ENCODE measurements around the gene NKX2-3. TPM values are rescaled to one million over a fixed set of nuclear protein-coding genes. Genes with fewer than 3 reads are reported as not detected.

NKX2-3 gene
- total RNA-seq, 1 donor from 2014 or later = not detected

DNA sequence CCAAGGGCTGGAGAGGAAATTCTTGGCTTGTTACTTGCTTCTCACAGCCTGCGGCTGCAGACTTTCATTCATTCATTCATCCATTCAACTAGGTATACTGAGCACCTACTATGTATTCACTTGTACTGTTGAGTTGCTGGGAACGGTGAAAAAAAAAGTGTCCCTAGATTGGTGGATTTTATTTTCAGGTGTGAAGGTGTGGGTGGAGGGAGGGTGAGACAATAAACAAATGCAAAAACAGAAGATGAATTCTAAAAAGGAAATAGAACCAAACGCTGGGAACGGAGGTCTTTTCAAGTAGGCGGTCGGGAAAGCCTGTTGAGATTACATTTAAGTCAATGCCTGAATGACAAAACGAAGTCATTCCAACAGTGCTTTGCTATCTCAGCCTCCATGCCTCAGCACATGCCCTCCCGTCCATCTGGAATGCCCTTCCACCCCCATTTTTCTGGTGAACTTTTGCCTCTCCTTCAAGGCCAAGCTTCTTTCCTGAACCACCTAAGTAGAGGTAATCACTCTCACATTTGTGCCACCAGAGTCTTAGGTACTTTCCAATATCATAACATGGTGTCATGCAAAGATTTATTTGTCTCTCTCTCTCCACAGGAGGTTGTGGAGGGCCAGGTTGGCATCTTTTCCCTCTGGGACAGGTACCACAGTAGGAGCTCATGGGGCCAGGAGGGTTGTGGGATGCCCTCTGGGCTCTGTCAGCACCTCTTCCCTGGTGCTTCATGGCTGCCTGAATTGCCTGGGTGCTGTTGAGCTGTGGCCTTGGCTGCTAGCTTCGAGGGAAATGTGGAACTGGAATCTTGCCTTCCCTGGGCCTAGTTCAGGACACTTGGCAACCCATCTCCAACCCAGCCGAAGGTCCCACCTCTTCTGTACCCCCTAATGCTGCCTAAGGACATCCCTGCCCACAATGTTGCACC is 5.5 kb downstream of the NKX2-3 start:
- DNase-seq (ENCODE audit: low read depth in 2 of 2) = no peak

DNA sequence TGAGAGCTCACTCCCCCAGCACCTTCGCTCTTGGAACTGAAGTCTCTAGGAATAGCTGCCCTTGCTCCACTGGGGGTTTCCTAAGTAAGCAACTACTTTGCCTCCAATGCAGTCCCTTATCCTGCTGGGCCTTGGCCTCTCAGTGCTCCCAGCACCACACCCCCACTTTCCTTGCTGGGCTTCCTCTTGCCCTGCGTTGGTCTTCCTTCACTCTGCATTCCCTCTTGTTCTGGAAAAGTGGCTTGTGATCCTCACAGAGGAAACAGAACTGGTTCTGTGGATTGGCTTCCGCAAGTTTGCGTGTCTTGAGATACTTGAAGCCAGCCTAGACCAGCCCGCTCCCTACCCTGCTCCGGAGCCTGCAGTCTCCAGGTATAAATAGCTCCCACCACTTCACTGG is 6.4 kb downstream of the NKX2-3 start:
- DNase-seq (ENCODE audit: low read depth in 2 of 2) = no peak

DNA sequence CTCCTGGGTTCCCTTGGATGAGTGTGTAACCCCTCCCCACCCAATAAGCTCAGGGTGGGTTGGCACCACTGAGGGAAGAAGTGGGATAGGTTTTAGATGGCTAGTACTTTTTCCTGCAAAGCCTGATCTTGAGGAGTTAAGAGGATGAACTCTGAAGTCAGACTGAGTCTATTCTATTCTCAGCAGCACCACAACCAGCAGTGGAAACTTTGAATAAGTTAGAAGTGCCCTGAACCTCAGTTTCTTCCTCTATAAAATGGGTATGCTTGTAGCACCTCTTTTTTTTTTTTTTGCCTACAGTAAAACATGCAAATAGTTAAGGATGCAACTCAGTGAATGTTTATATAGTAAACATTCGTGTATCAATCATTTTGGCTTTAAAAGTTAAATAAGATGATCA is 7.1 kb downstream of the NKX2-3 start:
- DNase-seq (ENCODE audit: low read depth in 2 of 2) = no peak

DNA sequence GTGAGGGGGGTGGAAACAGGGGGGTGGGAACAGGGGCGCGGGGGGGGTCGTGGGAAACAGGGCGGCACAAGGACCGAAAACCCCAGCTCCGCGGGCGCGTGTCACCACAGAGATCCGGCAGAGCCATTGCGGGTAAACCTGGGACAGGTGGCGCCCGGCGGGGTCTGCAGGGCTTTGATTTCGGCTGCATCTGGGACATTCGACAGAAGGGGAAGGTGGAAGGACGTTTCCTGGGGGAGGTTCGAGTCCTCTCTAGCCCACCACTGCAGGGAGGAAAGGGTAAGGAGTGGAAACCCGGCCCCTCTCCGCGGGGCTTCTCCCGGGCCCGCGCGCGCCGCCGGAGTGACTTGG is 7.5 kb downstream of the NKX2-3 start:
- no peak for DNase-seq (ENCODE audit: low read depth in 2 of 2)

DNA sequence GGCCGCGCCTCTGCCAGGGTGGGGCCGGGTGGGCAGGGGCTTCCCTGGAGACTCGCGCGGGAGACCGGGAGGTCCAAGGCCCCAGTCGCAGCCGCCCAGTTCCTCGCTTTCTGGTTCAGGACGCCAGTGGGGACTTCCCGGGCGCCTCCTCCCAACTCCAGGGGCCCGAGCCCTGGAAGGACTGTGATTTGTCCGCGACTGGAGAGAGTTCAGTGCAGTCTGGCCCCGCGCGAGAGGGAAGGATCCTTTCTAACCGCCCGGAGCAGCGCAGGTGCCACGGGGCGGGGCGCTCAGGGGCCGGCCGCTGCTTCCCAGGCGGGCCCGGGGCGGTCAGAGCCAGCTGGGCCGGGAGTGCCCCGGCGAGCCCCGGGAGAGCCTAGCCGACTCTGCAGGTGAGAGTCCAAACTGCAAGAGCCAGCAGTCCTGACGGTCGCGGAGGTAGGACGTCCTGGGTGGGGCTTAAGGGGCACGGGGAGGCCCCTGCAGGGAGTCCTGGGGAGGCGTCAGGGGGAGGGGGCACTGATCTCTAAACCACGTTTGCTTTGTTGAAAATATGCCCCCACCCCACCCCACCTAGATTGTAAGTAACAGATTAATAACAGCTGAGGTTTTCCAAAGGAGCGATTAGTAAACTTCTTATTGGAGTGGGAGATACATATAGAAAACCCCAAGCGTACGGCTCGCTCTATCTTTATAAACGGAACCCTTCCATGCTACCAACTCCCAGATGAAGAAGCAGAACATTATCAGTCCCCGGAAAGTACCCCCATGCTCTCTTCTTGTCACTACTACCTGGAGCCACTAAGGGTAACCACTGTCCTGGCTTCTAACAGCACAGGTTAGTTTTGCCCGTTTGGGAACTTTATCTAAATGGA is 8.2 kb downstream of the NKX2-3 start:
- DNase-seq (ENCODE audit: low read depth in 2 of 2) = no peak

DNA sequence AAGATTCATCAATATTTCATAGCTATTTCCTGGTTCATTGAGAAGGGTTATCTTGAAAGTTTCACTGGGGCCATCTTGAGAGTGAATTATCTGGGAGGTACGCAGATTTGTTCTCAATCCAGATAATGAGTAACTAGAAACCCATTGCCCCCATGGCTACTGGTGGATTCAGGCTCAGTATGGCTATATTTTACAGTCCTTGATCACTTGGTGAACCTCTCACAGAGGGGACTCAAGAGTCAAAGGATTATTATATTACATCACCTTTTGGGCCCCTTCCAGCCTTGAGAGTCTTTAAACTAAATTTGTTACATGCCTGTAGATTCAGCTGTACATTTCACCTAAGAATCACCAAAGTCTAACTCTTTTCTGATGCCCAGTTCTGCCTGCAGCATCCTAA is 11.6 kb downstream of the NKX2-3 start:
- no peak for DNase-seq (ENCODE audit: low read depth in 2 of 2)

DNA sequence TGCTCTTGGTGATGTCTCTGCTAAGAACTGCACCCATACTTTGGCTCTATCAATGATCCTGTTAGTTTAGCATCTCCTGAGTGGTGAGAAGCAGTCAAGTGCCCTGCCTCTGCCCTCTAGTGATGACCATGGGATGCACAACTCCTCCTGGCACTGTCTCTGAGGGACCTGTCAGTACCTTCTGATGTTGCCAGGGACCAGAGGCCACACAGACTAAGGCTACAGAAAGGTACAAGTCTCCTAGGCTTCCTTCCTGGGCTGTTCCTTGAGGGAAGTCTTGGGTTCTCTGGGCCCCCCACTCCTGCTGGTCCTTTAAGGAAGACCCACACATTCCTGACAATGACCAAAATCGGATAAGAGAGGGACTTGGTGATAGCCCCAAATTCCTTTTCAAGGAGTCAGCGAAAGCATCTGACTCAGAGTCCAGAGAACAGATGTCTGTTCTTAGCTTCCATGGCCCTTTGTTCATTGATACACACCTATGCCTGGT is 15.3 kb downstream of the NKX2-3 start:
- peak; percentile 7 to 56 for DNase-seq (ENCODE audit: low read depth in 2 of 2)

DNA sequence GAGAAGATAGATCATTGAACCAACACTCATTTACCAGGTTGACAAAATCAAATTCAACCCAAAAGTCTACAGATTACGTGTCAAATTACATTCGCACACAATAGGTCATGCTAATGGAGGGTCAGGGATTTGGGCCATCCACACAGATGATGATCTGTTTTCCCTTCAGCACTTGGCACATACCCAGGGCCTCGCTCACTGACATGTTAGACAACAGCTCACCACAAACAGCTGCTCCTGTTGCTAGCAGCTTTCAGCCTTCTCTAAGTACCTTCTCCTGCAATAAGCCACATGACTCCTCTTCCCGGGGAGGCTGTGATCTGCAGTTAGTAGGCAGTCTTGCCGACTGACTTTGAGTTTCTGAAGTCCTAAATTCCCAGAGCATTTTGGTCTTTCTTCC is 18.4 kb downstream of the NKX2-3 start:
- no peak for DNase-seq (ENCODE audit: low read depth in 2 of 2)

DNA sequence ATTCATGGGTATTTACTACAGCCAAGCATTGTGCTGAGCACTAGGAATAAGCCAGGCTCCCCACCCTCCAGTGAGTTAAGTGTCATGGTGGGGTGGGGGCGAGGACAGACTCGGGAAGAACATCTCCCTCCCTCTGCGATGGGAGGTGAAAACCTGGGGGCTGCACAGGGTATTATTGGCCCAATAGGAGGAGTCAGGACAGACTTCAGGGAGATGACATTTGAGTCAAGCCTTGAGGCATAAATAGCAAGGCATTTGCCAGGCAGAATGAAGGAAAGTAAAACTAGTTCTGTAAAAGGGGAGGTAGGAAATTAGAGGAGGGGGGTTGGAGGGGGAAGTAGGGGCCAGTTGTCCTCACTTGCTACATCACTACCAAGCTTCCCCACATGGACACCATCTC is 18.9 kb downstream of the NKX2-3 start:
- DNase-seq (ENCODE audit: low read depth in 2 of 2) = no peak

DNA sequence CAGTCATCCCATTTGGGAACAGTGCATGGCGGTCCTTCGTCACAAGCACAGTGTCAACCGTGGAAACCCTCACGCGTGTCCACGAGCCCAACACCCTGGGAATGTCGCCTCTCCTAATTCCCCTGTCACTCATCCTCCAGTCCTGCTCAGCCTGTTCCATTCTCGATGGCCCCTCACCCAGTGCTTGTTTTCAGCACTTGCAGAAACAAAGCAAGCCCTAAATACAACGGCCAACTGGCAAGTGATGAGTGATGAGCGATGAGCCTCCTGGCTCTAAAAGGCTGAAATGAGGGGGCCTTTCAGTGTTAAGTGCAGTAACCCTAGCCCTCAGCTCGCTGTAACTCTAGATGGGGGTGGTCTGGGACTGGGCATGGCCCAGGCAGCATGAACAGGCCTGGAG is 22.6 kb downstream of the NKX2-3 start:
- DNase-seq (ENCODE audit: low read depth in 2 of 2) = no peak

DNA sequence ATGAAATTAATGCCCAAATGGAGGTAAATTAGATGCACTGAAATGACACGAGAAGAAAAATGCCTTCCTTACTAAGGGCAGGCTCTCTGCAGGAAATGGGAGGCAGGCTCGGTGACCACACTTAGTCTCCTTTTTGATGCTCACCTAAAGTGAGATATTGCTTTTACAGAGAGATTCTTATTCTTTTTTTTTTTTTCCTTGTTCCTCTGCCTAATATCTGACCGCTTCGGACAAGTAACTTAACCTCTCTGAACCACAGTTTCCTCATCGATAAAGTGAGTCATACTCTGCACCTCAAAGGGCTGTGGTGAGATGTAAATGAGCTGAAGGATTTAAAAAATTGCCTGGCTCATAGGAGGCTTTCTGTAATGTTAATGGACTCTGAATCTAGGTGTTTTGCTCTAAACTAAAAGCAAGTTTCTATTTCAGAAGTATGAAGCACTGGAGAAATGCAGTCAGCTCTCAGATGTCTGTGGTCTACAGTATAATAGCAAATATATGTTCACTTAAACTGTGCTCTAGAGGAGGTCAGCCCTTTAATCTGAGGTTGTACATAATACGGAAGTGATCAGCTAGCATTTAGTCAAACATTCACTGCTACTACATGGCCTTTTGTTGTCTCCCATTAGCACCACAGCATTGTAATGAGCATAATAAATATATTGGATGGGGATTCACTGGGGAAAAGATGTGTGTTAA is 23.2 kb downstream of the NKX2-3 start:
- no peak for DNase-seq (ENCODE audit: low read depth in 2 of 2)

DNA sequence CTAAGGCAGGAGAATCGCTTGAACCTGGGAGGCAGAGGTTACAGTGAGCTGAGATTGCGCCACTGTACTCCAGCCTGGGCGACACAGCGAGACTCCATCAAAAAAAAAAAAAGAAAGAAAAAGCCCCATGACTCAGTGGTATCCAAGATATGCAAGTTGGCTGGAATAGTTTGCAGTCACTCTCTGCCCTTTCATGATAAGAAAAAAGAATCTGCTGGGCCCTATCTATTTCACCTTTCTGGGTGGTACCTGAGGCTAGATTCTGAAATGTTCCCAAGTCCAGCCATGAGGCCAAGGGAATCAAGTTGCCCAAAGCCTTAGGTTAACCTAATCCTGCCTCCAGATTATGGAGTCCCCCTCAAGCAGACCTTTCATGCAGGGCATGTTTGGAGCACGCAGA is 24.3 kb downstream of the NKX2-3 start:
- DNase-seq (ENCODE audit: low read depth in 2 of 2) = no peak

DNA sequence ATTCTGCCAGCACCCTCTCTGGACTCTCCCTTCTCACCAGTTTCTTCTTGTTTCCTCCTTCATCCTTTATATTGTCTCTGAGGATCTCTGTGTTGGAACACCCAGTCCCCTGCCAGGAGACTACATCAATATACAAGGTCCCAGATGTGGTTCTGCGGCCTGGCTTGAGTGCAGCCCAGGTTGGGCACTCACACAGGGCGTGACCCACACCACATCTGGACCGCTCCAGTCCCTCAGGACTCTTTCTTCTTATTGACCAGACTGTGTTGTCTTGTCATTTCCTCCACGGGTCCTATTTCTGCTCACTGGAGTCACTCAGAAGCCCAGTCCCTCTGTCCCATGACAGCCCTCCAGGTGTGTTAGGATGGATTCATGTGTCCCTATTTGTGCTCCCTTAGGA is 26.0 kb downstream of the NKX2-3 start:
- DNase-seq (ENCODE audit: low read depth in 2 of 2) = no peak

DNA sequence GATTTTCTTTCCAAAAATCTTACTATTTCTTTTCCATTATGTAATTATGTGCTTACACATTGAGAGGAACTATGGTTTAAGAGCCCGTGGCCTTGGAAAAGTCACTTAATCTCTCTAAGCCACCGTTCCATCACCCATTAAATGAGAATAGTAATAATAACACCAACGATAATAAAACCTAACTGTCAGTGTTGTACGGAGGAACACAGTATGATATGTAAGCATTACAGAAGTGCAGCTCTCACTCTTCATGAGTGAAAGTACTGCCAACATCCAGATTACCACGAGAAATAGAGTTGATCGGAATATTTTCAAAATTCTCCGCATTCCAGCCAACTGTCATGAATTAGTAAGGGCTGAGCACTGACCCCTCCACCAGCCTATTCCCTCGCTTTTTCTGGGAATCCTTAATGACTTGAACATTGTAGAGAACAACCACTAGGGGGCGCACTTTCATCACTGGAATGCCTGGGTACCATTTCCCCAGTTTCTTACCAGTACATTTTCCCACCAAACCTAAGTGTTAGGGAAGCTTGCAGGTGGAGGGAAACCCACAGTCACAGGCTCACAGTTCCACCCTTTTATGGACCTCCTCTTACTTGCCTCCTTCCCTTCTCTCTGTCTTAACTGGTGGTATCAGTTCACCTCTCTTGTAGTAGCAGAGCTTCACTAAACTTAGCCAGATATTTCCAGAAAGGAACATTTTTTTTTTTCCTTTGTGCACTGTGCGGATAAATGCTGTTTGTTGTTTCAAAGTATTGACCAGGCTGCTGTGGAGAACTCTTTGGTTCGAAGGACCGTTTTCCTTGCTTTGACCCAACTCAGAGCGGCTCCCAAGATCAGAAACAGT is 27.8 kb downstream of the NKX2-3 start:
- peak; percentile 10 to 67 for DNase-seq (ENCODE audit: low read depth in 2 of 2)

DNA sequence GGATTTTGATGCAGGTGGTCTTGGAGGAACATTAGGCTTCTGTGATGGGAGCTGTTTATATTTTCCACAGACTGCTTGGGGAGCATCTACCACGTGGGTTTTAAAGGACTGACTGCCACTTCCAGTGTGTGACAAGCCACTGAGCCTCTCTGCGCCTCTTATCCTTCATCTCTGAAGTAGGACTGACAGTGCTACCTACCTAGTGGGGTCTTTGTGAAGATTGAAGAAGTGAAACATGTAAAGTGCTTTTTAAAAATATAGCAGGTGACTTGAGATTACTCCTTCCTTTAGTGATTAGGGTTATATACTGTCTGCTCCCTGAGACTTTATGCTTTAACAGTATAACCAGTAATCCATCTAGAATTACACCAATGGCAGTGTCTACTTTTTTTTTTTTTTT is 29.9 kb downstream of the NKX2-3 start:
- DNase-seq (ENCODE audit: low read depth in 2 of 2) = no peak

DNA sequence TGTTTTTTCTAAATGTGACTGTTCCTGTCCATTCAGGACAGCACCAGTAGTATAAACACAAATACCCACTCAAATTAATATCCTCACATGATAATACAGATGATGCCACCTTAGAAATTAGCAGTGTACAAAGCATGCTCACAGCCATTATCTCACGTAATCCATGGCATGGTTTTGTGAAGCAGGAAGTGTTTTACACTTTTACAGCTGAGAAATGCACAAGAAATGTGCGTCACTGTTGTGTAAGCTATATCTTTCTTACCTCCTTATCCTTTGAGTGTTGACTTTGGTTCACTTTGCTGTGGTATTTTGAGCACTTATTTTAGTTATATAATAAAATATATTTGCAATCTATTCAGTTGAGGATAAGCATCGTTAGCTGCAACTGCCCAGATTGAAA is 31.6 kb downstream of the NKX2-3 start:
- no peak for DNase-seq (ENCODE audit: low read depth in 2 of 2)

DNA sequence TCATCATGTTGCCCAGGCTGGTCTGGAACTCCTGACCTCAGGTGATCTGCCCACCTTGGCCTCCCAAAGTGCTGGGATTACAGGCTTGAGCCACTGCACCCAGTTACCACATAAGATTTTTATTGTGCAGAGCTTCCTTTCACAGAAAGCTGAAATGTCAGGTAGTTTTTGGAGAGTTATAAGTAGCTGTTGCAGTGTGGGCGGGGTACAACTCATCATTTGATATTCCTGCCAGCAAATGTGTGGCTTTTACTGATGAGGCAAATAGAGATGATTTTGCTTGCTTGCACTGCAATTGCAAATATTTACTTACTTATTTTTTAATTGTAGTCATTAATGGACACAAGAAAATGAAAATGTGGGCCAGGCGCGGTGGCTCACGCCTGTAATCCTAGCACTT is 32.4 kb downstream of the NKX2-3 start:
- DNase-seq (ENCODE audit: low read depth in 2 of 2) = no peak

DNA sequence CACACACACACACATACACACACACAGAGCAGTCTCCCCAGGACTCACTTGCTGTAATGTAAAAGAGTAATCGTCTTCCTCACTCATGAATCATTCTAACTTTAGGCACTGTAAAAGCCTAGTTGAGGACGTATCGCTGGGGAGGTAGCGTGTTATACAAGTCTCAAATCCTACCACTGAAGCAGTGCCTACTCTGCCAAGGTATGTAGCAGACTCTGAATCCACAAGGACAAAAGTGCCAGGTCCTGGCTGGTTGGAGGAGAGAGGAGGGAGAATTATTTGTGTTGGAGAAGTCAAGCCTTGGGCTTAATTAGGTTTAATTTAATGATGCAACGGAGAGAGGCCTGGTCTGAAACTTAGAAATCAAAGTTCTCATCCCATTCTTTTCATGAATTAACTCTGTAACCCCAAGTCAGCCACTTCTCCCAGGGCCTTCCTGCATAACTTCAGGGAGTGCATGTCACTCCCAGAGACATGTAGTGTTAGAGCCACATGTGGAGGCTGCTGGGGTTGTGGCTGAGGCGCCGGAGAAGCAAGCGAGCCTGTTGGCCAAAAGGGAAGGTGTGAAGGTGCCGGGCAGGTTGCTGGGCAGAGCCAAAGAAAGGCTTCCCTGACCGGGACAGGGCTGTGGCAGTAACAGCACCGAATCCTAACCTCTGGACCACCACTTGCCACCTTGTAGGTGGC is 36.7 kb downstream of the NKX2-3 start:
- DNase-seq (ENCODE audit: low read depth in 2 of 2) = no peak

DNA sequence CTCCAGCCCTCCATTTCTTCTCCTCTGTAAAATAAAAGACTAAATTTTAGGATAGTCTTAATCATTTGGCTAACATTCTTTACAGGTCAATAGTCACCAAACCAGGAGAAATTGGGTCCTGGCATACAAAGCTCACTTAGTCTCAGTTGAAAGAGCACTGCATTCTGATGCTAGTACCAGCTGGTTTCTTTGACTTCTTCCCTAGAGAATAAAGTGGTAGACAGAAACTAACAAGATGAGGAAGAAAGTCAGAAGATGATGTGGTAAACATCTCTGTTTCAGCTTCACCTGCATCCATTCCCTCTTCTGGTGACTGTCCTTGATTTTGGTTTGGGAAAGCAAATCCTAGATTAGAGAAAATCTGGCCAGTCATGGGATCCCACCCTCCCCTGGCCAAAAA is 37.2 kb downstream of the NKX2-3 start:
- DNase-seq (ENCODE audit: low read depth in 2 of 2) = no peak

DNA sequence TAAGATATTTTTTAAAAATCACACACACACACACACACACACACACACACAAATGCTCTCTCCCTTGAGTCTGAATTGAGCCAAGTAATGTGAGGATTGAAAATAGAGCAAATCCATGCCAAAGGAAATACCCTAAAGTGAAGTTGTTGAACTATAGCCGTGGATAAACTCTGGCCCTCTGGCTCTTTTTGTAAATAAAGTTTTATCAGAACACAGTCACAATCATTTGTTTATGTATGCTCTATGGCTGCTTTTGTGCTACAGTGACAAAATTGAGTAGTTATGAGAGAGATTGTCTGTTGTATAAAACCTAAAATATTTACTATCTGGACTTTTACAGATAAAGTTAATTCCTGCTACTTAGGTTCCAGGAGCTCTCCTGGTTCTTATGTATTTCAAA is 39.1 kb downstream of the NKX2-3 start:
- DNase-seq (ENCODE audit: low read depth in 2 of 2) = no peak
